HepG2 (cell line): ENCODE measurements around the gene PUDP.
"Not testable (repeated sequence)": the region's sequence is repeated elsewhere in the genome, so short reads cannot be mapped to it uniquely, and the experiment has no call there.

ENCODE experiments used
- FIP1L1 ChIP-seq: fragments of 200-400 bp; formaldehyde crosslinking; IDR thresholded peaks from 2 replicates; pipeline ENCODE4 v1.6.1; 2018; ENCODE audit warnings: low read depth, mild to moderate bottlenecking, low read length, moderate library complexity, borderline replicate concordance; ENCODE audit not compliant: insufficient read depth
- HNF4A ChIP-seq: sonication (generic); formaldehyde crosslinking; IDR thresholded peaks from 2 replicates; pipeline ENCODE4 v1.4.0; 2020; ENCODE audit warnings: missing genetic modification reagents
- HOXA9 ChIP-seq: sonication (generic); formaldehyde crosslinking; IDR thresholded peaks from 2 replicates; pipeline ENCODE4 v1.8.1; 2022; ENCODE audit warnings: missing genetic modification reagents, mild to moderate bottlenecking, moderate library complexity, borderline replicate concordance
- JUND ChIP-seq: sonication (generic); formaldehyde crosslinking; IDR thresholded peaks from 2 replicates; pipeline ENCODE4 v1.8.0; 2022; ENCODE audit warnings: mild to moderate bottlenecking, missing genetic modification reagents
- KDM2A ChIP-seq: sonication (generic); formaldehyde crosslinking; IDR thresholded peaks from 2 replicates; pipeline ENCODE4 v1.4.0; 2020; ENCODE audit warnings: low read depth, missing genetic modification reagents, borderline replicate concordance
- MED1 ChIP-seq: sonication (generic); formaldehyde crosslinking; IDR thresholded peaks from 2 replicates; pipeline ENCODE4 v1.4.0; 2020; ENCODE audit warnings: missing genetic modification reagents
- POLR2A ChIP-seq, 2 experiments: IDR thresholded peaks; 2 replicates each; pipeline ENCODE4 v1.6.1; 2011; ENCODE audit warnings: low read depth in 2 of 2, low read length in 2 of 2, mild to moderate bottlenecking in 1 of 2, moderate library complexity in 1 of 2; ENCODE audit not compliant: insufficient read depth in 1 of 2
- RELA ChIP-seq: sonication (generic); formaldehyde crosslinking; IDR thresholded peaks from 2 replicates; pipeline ENCODE4 v1.4.0; 2020; ENCODE audit warnings: missing genetic modification reagents
- SRF ChIP-seq: IDR thresholded peaks from 2 replicates; pipeline ENCODE4 v1.6.1; 2011; ENCODE audit warnings: mild to moderate bottlenecking, low read depth, low read length, moderate library complexity
- YEATS4 ChIP-seq: sonication (generic); formaldehyde crosslinking; IDR thresholded peaks from 2 replicates; pipeline ENCODE4 v1.4.0; 2020; ENCODE audit warnings: missing genetic modification reagents, borderline replicate concordance
- TF ChIP-seq, protein P1 (sequence below): sonication (generic); formaldehyde crosslinking; IDR thresholded peaks from 2 replicates; pipeline ENCODE4 v1.5.0; 2020; ENCODE audit warnings: mild to moderate bottlenecking, missing genetic modification reagents, moderate library complexity

- not testable (repeated sequence) for TF ChIP-seq KDM2A (CRISPR knock-in tag); YEATS4 (CRISPR knock-in tag); HOXA9 (CRISPR knock-in tag); JUND (CRISPR knock-in tag); FIP1L1; HNF4A; SRF; RELA (CRISPR knock-in tag); MED1 (CRISPR knock-in tag); POLR2A (IDR thresholded peaks at IDR 0.05; ENCODE audit: insufficient read depth in 1 of 2, low read depth in 2 of 2, low read length in 2 of 2)
- TF ChIP-seq, protein P1, sequence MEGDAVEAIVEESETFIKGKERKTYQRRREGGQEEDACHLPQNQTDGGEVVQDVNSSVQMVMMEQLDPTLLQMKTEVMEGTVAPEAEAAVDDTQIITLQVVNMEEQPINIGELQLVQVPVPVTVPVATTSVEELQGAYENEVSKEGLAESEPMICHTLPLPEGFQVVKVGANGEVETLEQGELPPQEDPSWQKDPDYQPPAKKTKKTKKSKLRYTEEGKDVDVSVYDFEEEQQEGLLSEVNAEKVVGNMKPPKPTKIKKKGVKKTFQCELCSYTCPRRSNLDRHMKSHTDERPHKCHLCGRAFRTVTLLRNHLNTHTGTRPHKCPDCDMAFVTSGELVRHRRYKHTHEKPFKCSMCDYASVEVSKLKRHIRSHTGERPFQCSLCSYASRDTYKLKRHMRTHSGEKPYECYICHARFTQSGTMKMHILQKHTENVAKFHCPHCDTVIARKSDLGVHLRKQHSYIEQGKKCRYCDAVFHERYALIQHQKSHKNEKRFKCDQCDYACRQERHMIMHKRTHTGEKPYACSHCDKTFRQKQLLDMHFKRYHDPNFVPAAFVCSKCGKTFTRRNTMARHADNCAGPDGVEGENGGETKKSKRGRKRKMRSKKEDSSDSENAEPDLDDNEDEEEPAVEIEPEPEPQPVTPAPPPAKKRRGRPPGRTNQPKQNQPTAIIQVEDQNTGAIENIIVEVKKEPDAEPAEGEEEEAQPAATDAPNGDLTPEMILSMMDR, result not testable (repeated sequence)
Measured at GRCh38 chrX:7010897-7011296, 137.1 kb downstream of the PUDP start.
